HepG2 (cell line): ENCODE results near the gene DMGDH. TPM values are rescaled to one million over a fixed set of nuclear protein-coding genes. Genes with fewer than 3 reads are reported as not detected.

Experiments
- ATAC-seq: fragments of 200-7000 bp; cut with Tn5 transposase; 3 replicates; pipeline ENCODE4 v1.9.1; 2020; ENCODE audit warnings: mild to moderate bottlenecking, moderate library complexity
- BruUV-seq: library from RNA; stranded (reverse); fragments of 400-500 nt; replicated peaks from 2 replicates; lab custom pipeline; 2021; lab: Mats Ljungman, UMichigan
- CTCF ChIA-PET: fragments of 300-600 bp; formaldehyde crosslinking; extraction: SDS; loops from one replicate; lab custom pipeline; 2021; ENCODE audit warnings: low total read pairs, inconsistent platforms, low intra/inter-chr PET ratio; lab: Yijun Ruan, JAX
- POLR2A ChIA-PET: fragments of 350-600 bp; sonication (Branson Sonifier 250); formaldehyde crosslinking; loops from one replicate; lab custom pipeline; 2020; ENCODE audit warnings: antibody characterized with exemption, inconsistent platforms; lab: Yijun Ruan, JAX
- DNase-seq: peaks from one replicate; pipeline ENCODE4 v3.0.0-alpha.2; 2015; ENCODE audit warnings: low spot score
- FAIRE-seq: peaks from 3 replicates; lab custom pipeline; 2011; peaks lifted over from hg19 to GRCh38; lab: Jason Lieb, UNC
- H2AFZ ChIP-seq: one replicate; pipeline ENCODE4 v1.6.1; 2011; ENCODE audit warnings: low read length, inconsistent platforms
- H3K27ac ChIP-seq: fragments of 300-600 bp; 3 replicates; pipeline ENCODE4 v1.8.0; 2011; ENCODE audit warnings: mixed run types, mild to moderate bottlenecking, mixed read lengths, low read length, inconsistent platforms; ENCODE audit not compliant: insufficient read depth; ENCODE audit errors: extremely low read length
- H3K27me3 ChIP-seq, 2 experiments: fragments of 200-600 bp in 1 of 2; 2 replicates in 1 of 2; 3 replicates in 1 of 2; pipeline versions ENCODE4 v1.6.0 to v1.8.0; 2011; ENCODE audit warnings: low read length in 2 of 2, mild to moderate bottlenecking in 2 of 2, moderate library complexity in 2 of 2, inconsistent platforms in 1 of 2; ENCODE audit not compliant: insufficient read depth in 2 of 2, control insufficient read depth in 1 of 2
- H3K36me3 ChIP-seq, 2 experiments: fragments of 200-600 bp in 1 of 2; replicated peaks in 1 of 2; 2 replicates in 1 of 2; 3 replicates in 1 of 2; pipeline versions ENCODE4 v1.5.1 to v1.8.0; 2011; ENCODE audit warnings: low read length in 2 of 2, inconsistent platforms in 1 of 2; ENCODE audit not compliant: insufficient read depth in 2 of 2, control insufficient read depth in 1 of 2
- H3K4me1 ChIP-seq: 2 replicates; pipeline ENCODE4 v1.5.1; 2012; ENCODE audit warnings: low read length, inconsistent platforms; ENCODE audit not compliant: insufficient read depth
- H3K4me2 ChIP-seq: 2 replicates; pipeline ENCODE4 v1.6.0; 2011; ENCODE audit warnings: low read depth, low read length, inconsistent platforms
- H3K4me3 ChIP-seq, 3 experiments: fragments of 200-600 bp in 1 of 3; sonication (generic), shearing (Covaris generic) in 1 of 3; replicated peaks in 1 of 3; 2 replicates each; pipeline ENCODE4 v1.5.1; 2011 to 2016; ENCODE audit warnings: low read length in 3 of 3, inconsistent platforms in 2 of 3, low read depth in 2 of 3, mild to moderate bottlenecking in 2 of 3, control low read depth in 1 of 3, mixed read lengths in 1 of 3; ENCODE audit not compliant: insufficient read depth in 1 of 3
- H3K79me2 ChIP-seq: one replicate; pipeline ENCODE4 v1.6.1; 2011; ENCODE audit warnings: low read length, inconsistent platforms; ENCODE audit not compliant: insufficient read depth
- H3K9ac ChIP-seq: 2 replicates; pipeline ENCODE4 v1.6.0; 2011; ENCODE audit warnings: mild to moderate bottlenecking, low read depth, low read length, inconsistent platforms; ENCODE audit not compliant: insufficient read depth
- H3K9me3 ChIP-seq: 2 replicates; pipeline ENCODE4 v1.5.1; 2012; ENCODE audit warnings: mild to moderate bottlenecking, low read length
- H4K20me1 ChIP-seq: 2 replicates; pipeline ENCODE4 v1.6.0; 2011; ENCODE audit warnings: inconsistent platforms, mild to moderate bottlenecking, low read length, moderate library complexity; ENCODE audit not compliant: insufficient read depth
- ESRRA ChIP-seq: sonication (generic); formaldehyde crosslinking; IDR thresholded peaks from 2 replicates; pipeline ENCODE4 v1.5.1; 2020; ENCODE audit warnings: mild to moderate bottlenecking, low read depth, missing genetic modification reagents
- NFRKB ChIP-seq: fragments of 450-650 bp; IDR thresholded peaks from 2 replicates; pipeline ENCODE4 v1.6.1; 2017
- NR1H2 ChIP-seq: sonication (generic); formaldehyde crosslinking; IDR thresholded peaks from 2 replicates; pipeline ENCODE4 v1.8.1; 2022; ENCODE audit warnings: low read depth, missing genetic modification reagents, borderline replicate concordance
- POLR2A ChIP-seq, 2 experiments: IDR thresholded peaks; 2 replicates each; pipeline ENCODE4 v1.6.1; 2011; ENCODE audit warnings: low read depth in 2 of 2, low read length in 2 of 2, mild to moderate bottlenecking in 1 of 2, moderate library complexity in 1 of 2; ENCODE audit not compliant: insufficient read depth in 1 of 2
- POLR2AphosphoS5 ChIP-seq: IDR thresholded peaks from 2 replicates; pipeline ENCODE4 v1.6.1; 2012; ENCODE audit warnings: low read depth, low read length
- REL ChIP-seq: sonication (generic); formaldehyde crosslinking; conservative IDR thresholded peaks from 2 replicates; pipeline ENCODE4 v1.8.0; 2022; ENCODE audit warnings: mild to moderate bottlenecking, missing genetic modification reagents, moderate library complexity
- ZFYVE20 ChIP-seq: sonication (generic); formaldehyde crosslinking; IDR thresholded peaks from 2 replicates; pipeline ENCODE4 v1.8.0; 2023; ENCODE audit warnings: low read depth, mild to moderate bottlenecking, moderate library complexity, missing genetic modification reagents, borderline replicate concordance
- ZNF543 ChIP-seq: sonication (generic); formaldehyde crosslinking; IDR thresholded peaks from 2 replicates; pipeline ENCODE4 v1.4.0; 2020; ENCODE audit warnings: mild to moderate bottlenecking, missing genetic modification reagents
- ZNF580 ChIP-seq: IDR thresholded peaks from 2 replicates; pipeline ENCODE4 v1.6.1; 2016; ENCODE audit warnings: low read depth, borderline replicate concordance
- ZNF746 ChIP-seq: sonication (generic); formaldehyde crosslinking; IDR thresholded peaks from 2 replicates; pipeline ENCODE4 v1.8.0; 2022; ENCODE audit warnings: mild to moderate bottlenecking, missing genetic modification reagents
- ZNF772 ChIP-seq: sonication (generic); formaldehyde crosslinking; IDR thresholded peaks from 2 replicates; pipeline ENCODE4 v1.5.0; 2020; ENCODE audit warnings: mild to moderate bottlenecking, missing genetic modification reagents
- WGBS: methylation state at CpG from one replicate; pipeline ENCODE4 v1.1.6; 2017; ENCODE audit warnings: low lambda C conversion rate; 5-methylcytosine and 5-hydroxymethylcytosine counted together
- in situ Hi-C: cut with HindIII; loops from 2 replicates; pipeline ENCODE4 v1.10.0; 2017; ENCODE audit warnings: low pct_unique_long_range_greater_than_20kb; ENCODE audit not compliant: extremely low pct_ligation_motif_present
- intact Hi-C: fragments of 100-400 bp; cut with micrococcal nuclease; formaldehyde crosslinking; loops from one replicate; pipeline ENCODE4 v1.10.0; 2022; ENCODE audit not compliant: unreplicated experiment
- polyA plus RNA-seq, 8 experiments: library from polyadenylated mRNA; depleted of rRNA in 3 of 8; stranded (reverse) in 7 of 8; unstranded in 1 of 8; fragments of >200 nt; fragmentation: Illumina TruSeq in 4 of 8; extraction: Trizol in 4 of 8; gene quantifications; 2 replicates each; pipeline versions ENCODE4 v1.2.1 to v1.2.3, GENCODE V29; 2011 to 2016; ENCODE audit warnings: low read depth in 4 of 8, missing spikeins in 1 of 8, mixed read lengths in 1 of 8; ENCODE audit not compliant: insufficient read depth in 1 of 8
- total RNA-seq, 5 experiments: library from RNA; depleted of rRNA; stranded (reverse); fragments of >200 nt; fragmentation: Illumina TruSeq; extraction: Trizol; gene quantifications; 2 replicates each; pipeline ENCODE4 v1.2.3, GENCODE V29; 2016; ENCODE audit warnings: low read depth in 1 of 5

The DMGDH gene
- total and polyA plus RNA-seq, 2 of the 13 experiments (the other 11 are each of a cell fraction or from before 2014, with no cell fraction given): 3.6 to 7.9 TPM

GRCh38 chr5:79023348-79023747 is 46.1 kb downstream of the DMGDH start:
- no peak overlapping the region for H3K9ac ChIP-seq
- no peak overlapping the region for H2AFZ ChIP-seq
- H3K27me3 ChIP-seq: no peaks in the 10 kb centered on the region
- no peaks in the 10 kb centered on the region for H3K9me3 ChIP-seq
- ChIA-PET CTCF (interaction anchor here (2.4 kb wide), 1 partner anchor 110 kb away, joined by 53 read pairs; no protein-coding TSS in a partner anchor), POLR2A (interaction anchor here (0.9 to 5.6 kb wide), 2 partner anchors 38 to 109 kb away, joined by 3 to 46 read pairs; partner anchors contain the start of gene ARSB)
- no peak overlapping the region for H3K4me3 ChIP-seq
- TF ChIP-seq ZNF746 (no peak), NFRKB (no peak), ZFYVE20 (CRISPR knock-in tag) (no peak), ESRRA (no peak), ZNF772 (no peak), ZNF543 (no peak), NR1H2 (CRISPR knock-in tag) (no peak), REL (no peak), POLR2AphosphoS5 (no peak), ZNF580 (CRISPR knock-in tag) (no peak), POLR2A (IDR thresholded peaks at IDR 0.05; ENCODE audit: insufficient read depth in 1 of 2, low read depth in 2 of 2, low read length in 2 of 2) (no peak)
- ATAC-seq (no peak), DNase-seq (no peak), FAIRE-seq (no peak)
- H3K79me2 ChIP-seq: no peaks in the 10 kb centered on the region
- no peak overlapping the region for H3K4me2 ChIP-seq
- no peaks in the 10 kb centered on the region for H3K36me3 ChIP-seq
- no TSS peak for BruUV-seq
- H4K20me1 ChIP-seq: no peaks in the 10 kb centered on the region
- peaks cover 33% of the 10 kb centered on the region for H3K4me1 ChIP-seq
- intact Hi-C loops: loop anchor here (5.0 to 10.0 kb wide), 4 partner anchors 121 to 311 kb away; no protein-coding TSS in a partner anchor
- in situ Hi-C loops: loop anchor here (25.0 kb wide), 1 partner anchor 439 kb away; no protein-coding TSS in a partner anchor
- WGBS: 100% methylated on average over 1 of the region's 1 CpG
- no peak overlapping the region for H3K27ac ChIP-seq
